HG02938 (cell line): ENCODE measurements around the gene CBFB.

Source experiments
- ATAC-seq: cut with Tn5 transposase; IDR thresholded peaks from one replicate; pipeline ENCODE4 v1.9.1; 2021; ENCODE audit warnings: mild to moderate bottlenecking, moderate library complexity; ENCODE audit not compliant: unreplicated experiment

Gene CBFB

DNA sequence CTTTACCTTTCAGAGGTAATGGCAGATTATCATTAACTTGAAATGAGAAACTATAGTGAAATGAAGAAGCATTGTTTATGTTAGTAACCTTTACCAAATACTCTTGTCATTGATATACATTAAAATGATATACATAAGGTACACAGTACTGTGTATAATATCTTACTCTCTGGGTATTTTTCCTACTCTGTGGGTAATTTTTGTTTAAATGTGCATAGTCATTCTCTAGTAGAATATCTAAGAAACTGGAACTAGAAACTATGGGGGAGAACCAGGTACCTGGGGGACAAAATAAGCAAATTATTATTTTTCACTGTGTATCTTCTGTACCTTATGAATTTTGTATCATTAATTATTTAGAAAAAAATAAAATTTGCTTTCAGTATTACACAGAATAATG, 60.2 kb downstream of the CBFB start:
- no peak for ATAC-seq

DNA sequence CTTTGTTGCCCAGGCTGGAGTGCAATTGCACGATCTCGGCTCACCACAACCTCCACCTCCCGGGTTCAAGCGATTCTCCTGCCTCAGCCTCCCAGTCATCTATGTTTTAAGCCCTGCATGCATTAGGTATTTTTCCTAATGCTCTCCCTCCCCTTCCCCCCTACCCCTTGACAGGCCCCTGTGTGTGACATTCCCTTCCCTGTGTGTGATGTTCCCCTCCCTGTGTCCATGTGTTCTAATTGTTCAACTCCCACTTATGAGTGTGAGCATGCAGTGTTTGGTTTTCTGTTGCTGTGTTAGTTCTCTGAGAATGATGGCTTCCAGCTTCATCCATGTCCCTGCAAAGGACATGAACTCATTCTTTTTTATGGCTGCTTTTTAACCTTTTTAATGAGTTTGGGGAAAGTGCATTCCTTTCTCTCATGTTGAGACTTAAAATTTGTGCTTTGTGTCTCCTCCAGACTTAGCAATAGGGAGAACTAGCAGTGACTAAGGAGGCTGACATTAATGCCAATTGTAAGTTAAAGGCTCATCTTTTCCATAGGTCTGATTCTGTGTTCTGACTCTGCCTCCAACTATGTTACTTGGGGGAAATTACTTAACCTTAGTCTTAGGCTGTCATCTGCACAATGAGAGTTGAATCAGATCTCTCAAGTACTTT, 63.1 kb downstream of the CBFB start:
- no peak for ATAC-seq

GRCh38 chr16:67093098-67093726, 64.3 kb downstream of the CBFB start:
- no peak for ATAC-seq

GRCh38 chr16:67098599-67098998, 69.7 kb downstream of the CBFB start:
- no peak for ATAC-seq

GRCh38 chr16:67100569-67101310, 71.8 kb downstream of the CBFB start:
- ATAC-seq: no peak

DNA sequence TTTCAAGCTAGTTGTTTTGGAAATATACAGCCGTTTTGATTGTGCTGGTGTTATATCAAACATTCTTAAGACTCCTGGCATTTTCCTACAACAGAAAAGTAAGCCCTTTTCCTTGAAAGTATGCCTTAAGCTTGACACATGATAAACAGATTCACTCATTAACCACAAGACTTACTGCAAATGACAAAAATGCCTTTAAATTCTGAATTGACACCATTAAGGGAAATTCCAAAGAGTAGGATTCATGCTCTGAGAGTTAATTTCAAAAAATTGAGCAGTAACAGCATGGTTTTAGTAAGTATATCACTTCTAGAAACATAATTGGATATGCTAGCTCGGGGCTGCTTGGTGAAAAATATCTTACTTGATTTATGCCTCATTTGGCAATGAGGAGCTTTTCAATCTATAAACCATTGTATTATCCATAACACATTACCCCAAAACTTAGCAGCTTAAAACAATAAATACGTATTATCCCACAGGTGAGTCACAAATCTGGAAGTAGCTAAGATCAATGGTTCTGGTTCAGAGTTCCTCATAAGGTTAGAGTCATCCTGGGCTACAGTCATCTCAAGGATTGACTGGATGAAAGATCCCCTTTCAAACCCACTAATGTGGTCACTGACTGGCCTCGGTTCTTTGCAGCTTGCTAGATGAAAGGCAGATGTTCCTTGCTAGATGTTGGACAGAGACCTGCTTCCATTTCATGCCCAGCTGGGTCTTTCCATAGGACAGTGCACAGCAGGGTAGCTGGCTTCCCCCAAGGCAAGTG, 72.5 kb downstream of the CBFB start:
- ATAC-seq: no peak

DNA sequence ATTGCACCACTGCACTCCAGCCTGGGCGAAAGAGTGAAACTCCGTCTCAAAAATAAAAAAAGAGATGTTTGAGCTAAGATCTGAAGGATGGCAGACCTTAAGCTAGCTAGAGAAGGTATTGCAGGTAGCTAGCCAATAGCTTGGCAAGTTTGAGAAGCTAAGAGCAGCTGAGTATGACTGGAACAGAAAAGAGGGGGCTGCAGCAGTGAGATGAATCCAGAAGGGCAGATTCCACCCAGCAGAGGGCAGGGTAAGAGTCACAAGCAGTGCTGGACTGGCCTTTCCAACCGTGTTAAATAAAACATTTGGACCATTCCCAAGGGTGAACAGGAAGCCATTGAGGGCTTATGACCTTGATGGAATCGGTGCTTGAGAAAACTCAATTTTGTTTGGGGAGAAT, 75.1 kb downstream of the CBFB start:
- no peak for ATAC-seq

GRCh38 chr16:67104845-67105244, 75.9 kb downstream of the CBFB start:
- no peak for ATAC-seq

DNA sequence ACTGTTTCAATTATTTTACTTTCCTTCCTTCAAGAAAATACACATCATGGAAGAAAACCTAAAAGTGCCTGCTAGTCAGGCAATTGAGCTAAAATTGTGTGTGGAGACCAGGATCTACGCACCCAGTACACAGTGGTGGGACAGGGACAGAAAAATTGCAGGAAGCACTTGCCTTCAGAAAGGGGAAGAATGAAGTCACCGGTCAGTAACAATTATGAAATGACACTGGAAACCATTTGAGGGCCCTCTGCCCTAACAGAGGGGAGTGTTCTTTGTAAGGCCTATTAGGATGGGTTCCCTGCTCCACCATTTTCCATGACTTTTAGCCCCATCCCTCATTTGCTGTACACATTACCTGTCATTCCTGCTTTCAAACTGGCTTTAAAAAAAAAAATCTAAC, 76.3 kb downstream of the CBFB start:
- ATAC-seq: no peak

- no peak for ATAC-seq
These were observed 76.9 kb downstream of the CBFB start for GRCh38 chr16:67105881-67106280.

- ATAC-seq: no peak
These were observed 79.5 kb downstream of the CBFB start for GRCh38 chr16:67108489-67108888.

GRCh38 chr16:67108931-67109406, 80.0 kb downstream of the CBFB start:
- ATAC-seq: no peak

GRCh38 chr16:67109407-67110135, 80.6 kb downstream of the CBFB start, which contains the start of gene PHAF1:
PHAF1 (plus strand) TSS chr16:67109941; CDS start chr16:67110176, 235 bp downstream.
- ATAC-seq: peak; percentile 79

- no peak for ATAC-seq
These were observed 83.0 kb downstream of the CBFB start for GRCh38 chr16:67111951-67112444.

DNA sequence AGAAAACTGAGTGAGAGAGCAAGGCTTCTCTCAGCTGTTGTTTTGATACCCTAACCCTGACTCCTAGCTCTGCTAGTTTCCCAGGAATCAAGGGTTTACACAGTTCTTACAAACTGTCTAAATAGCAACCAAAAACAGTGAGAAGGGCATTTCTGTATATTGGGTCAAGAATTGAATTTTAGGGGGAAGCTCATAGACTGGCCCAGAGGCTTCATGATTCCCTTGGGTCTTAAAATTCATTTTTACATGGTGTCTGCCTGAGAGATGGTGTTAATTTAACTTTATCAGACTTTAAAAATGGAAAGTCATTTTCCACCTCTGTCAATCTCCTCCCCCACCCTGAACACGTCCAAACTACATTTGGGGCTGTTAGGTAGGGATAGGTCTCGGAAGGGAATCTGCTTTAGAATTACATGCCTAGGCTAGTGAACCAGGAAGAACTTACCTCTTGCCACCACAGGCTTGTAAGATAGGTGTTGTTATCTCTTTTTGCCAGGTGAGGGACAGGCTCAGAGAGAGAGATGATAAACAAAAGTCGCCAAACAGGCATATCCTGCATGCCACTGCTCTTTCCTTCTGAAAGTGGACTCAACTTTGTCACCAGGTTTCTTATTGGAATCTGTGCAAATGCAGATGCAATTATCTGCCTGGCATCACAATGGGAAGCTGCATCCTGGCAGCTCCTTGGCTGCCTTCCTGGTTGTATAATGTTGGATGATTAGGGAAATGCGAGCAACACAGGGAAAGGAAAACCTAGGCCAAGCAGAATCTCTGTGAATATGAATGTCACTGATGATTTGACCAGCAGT, 83.8 kb downstream of the CBFB start:
- no peak for ATAC-seq

DNA sequence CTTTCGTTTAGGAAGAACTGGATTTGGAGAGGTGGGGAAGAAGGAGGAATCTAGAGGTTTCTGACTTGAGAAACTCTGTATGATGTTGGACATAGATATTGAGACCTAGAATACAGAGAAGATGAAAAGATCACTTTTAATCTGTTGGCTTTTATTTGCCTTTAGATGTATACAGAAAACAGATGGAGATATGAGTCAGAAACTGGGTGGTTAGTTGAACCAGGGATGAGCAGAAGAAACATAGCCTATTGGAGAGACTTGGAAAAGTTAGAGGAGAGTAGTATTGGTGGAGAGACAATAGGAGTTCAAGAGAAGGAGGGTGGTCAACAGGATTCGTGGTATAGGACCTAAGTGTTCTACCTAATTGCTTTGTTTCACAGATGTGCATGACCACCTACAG, 85.8 kb downstream of the CBFB start:
- ATAC-seq: no peak

GRCh38 chr16:67115639-67116038, 86.7 kb downstream of the CBFB start:
- no peak for ATAC-seq

DNA sequence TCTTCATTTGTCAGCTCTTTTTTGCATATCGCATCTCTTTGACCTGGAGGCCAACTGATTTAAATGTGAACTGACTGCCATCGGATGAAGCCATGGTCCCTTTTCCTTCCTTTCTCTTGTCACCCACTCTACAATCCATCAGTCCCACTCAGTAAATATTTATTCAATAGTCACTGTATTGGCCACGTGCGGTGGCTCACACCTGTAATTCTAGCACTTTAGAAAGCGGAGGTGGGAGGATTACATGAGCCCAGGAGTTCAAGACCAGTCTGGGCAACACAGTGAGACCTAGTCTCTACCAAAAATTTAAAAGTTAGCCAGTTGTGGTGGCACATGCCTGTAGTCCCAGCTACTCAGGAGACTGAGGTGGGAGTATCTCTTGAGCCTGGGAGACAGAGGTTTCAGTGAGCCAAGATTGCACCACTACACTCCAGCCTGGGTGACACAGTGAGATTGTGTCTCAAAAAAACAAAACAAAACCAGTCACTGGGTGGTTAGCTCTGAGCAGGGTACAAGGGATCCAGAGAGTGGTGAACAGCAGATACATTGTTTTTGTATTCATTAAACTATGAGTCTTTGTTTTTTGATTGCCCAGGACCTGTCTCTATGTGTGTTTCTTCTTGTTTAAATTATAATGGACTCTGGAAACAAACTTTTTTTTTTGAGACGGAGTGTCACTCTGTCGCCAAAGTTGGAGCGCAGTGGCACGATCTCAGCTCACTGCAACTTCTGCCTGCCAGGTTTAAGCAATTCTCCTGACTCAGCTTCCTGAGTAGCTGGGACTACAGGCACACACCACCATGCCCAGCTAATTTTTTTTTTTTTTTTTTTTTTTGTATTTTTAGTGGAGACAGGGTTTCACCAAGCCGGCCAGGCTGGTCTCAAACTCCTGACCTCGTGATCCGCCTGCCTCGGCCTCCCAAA, 87.7 kb downstream of the CBFB start:
- no peak for ATAC-seq
